DND-41 (cell line): ENCODE data around the gene KLHDC7A.

Experiments used
- ATAC-seq: fragments of 200-7000 bp; cut with Tn5 transposase; 3 replicates; pipeline ENCODE4 v1.9.1; 2021; ENCODE audit warnings: low read depth; ENCODE audit not compliant: insufficient read depth
- DNase-seq: peaks from one replicate; pipeline ENCODE4 v3.0.0-alpha.2; 2020
- H2AFZ ChIP-seq: 2 replicates; pipeline ENCODE4 v1.6.0; 2012; ENCODE audit warnings: low read depth, low read length
- H3K27ac ChIP-seq: 2 replicates; pipeline ENCODE4 v1.5.1; 2012; ENCODE audit warnings: low read length, inconsistent platforms
- H3K27me3 ChIP-seq: fragments of 200-600 bp; sonication (generic); 2 replicates; pipeline ENCODE4 v1.6.0; 2012; ENCODE audit warnings: low read length, mild to moderate bottlenecking, inconsistent platforms; ENCODE audit not compliant: insufficient read depth, poor library complexity
- H3K36me3 ChIP-seq: 2 replicates; pipeline ENCODE4 v1.5.1; 2012; ENCODE audit warnings: low read length, inconsistent platforms; ENCODE audit not compliant: insufficient read depth
- H3K4me1 ChIP-seq: 2 replicates; pipeline ENCODE4 v1.5.1; 2012; ENCODE audit warnings: mild to moderate bottlenecking, low read length; ENCODE audit not compliant: insufficient read depth
- H3K4me2 ChIP-seq: 2 replicates; pipeline ENCODE4 v1.6.0; 2012; ENCODE audit warnings: mild to moderate bottlenecking, moderate library complexity, low read length, inconsistent platforms; ENCODE audit not compliant: insufficient read depth
- H3K4me3 ChIP-seq, 2 experiments: fragments of 200-600 bp in 1 of 2; shearing (Covaris generic) in 1 of 2; 2 replicates each; pipeline ENCODE4 v1.5.1; 2012 to 2016; ENCODE audit warnings: inconsistent platforms in 2 of 2, low read length in 2 of 2, mild to moderate bottlenecking in 2 of 2, low read depth in 1 of 2, moderate library complexity in 1 of 2
- H3K79me2 ChIP-seq: 2 replicates; pipeline ENCODE4 v1.6.0; 2012; ENCODE audit warnings: low read length, inconsistent platforms; ENCODE audit not compliant: insufficient read depth
- H3K9ac ChIP-seq: 2 replicates; pipeline ENCODE4 v1.6.0; 2012; ENCODE audit warnings: low read depth, mild to moderate bottlenecking, inconsistent platforms, low read length, moderate library complexity
- H3K9me3 ChIP-seq: 2 replicates; pipeline ENCODE4 v1.5.1; 2012; ENCODE audit warnings: low read length, moderate library complexity, mild to moderate bottlenecking, inconsistent platforms; ENCODE audit not compliant: insufficient read depth, severe bottlenecking
- H4K20me1 ChIP-seq: 2 replicates; pipeline ENCODE4 v1.6.0; 2012; ENCODE audit warnings: low read length; ENCODE audit not compliant: insufficient read depth
- EZH2 ChIP-seq: IDR thresholded peaks from 3 replicates; pipeline ENCODE4 v1.6.1; 2012; ENCODE audit warnings: borderline replicate concordance, low read depth, mild to moderate bottlenecking, moderate library complexity, low read length, inconsistent platforms; ENCODE audit not compliant: severe bottlenecking
- TF ChIP-seq, protein P1 (sequence below): IDR thresholded peaks from 2 replicates; pipeline ENCODE4 v1.5.1; 2012; ENCODE audit warnings: borderline replicate concordance, low read length, moderate library complexity, mild to moderate bottlenecking; ENCODE audit not compliant: poor library complexity, severe bottlenecking; ENCODE audit errors: extremely low read depth

The KLHDC7A gene

DNA sequence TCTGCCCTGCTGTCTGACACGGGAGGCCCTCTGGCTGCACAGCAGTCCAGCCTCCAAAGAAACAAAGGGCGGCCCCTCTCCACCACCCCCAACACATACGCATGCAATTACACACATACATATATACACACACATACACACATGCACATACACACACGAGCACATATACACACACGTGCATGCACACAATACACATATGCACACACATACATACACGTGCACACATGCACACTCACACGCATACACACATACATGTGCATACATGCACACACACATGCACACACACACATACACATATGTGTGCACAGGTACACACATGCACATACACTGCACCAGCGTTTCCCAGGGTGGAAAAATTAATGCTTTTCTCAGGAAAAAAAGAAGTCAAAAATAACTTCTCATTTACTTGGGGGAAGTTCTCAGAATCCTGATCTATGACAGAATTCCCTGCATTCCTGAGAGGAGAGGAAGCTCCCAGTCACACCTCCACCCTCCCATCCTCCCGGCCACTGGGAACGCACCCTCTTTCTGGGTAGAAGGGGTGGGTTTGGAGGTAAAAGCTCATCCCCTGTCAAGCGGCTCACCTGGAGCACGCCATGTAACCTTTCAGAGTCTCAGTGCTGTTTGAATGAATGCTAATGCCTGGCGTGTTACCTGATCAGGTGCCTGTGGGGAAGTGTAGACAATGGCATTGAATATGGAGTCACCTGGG lies 33.1 kb upstream of the KLHDC7A start:
- Histone ChIP-seq H3K9ac (no peak overlapping the region), H3K79me2 (no peaks in the 10 kb centered on the region), H3K4me3 (no peak overlapping the region), H3K4me1 (no peaks in the 10 kb centered on the region), H3K9me3 (no peaks in the 10 kb centered on the region), H4K20me1 (no peaks in the 10 kb centered on the region), H3K36me3 (no peaks in the 10 kb centered on the region), H3K27me3 (no peaks in the 10 kb centered on the region), H3K4me2 (no peak overlapping the region), H3K27ac (no peak overlapping the region), H2AFZ (no peak overlapping the region)
- ATAC-seq (no peak), DNase-seq (no peak)
- TF ChIP-seq EZH2: no peak
- TF ChIP-seq, protein P1, sequence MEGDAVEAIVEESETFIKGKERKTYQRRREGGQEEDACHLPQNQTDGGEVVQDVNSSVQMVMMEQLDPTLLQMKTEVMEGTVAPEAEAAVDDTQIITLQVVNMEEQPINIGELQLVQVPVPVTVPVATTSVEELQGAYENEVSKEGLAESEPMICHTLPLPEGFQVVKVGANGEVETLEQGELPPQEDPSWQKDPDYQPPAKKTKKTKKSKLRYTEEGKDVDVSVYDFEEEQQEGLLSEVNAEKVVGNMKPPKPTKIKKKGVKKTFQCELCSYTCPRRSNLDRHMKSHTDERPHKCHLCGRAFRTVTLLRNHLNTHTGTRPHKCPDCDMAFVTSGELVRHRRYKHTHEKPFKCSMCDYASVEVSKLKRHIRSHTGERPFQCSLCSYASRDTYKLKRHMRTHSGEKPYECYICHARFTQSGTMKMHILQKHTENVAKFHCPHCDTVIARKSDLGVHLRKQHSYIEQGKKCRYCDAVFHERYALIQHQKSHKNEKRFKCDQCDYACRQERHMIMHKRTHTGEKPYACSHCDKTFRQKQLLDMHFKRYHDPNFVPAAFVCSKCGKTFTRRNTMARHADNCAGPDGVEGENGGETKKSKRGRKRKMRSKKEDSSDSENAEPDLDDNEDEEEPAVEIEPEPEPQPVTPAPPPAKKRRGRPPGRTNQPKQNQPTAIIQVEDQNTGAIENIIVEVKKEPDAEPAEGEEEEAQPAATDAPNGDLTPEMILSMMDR: no peak

DNA sequence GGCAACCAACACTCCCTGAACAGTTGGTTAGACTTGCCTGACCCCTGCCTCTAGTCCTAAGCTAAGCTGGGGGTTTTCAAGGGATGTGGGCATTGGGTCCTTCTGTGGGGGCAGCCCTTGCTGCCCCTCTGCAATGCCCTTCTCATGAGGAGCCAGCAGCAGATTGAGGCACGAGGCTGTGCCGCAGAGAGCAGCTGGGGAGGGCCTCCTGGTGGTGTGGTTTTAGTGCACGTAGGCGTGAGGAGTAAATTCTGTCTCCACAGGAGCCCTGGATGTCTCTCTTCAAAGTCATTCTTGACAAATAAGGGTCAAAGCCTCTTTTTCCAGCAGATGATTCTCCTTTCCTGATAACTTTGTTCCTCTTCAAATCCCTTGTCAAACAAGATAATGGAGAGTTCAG lies 31.8 kb upstream of the KLHDC7A start:
- ATAC-seq (no peak), DNase-seq (no peak)
- H3K4me2 ChIP-seq: no peak overlapping the region
- H3K4me3 ChIP-seq: no peak overlapping the region
- H3K4me1 ChIP-seq: no peaks in the 10 kb centered on the region
- H4K20me1 ChIP-seq: no peaks in the 10 kb centered on the region
- H3K27ac ChIP-seq: no peak overlapping the region
- TF ChIP-seq EZH2: no peak
- TF ChIP-seq, protein P1: no peak
- H3K79me2 ChIP-seq: no peaks in the 10 kb centered on the region
- H3K9ac ChIP-seq: no peak overlapping the region
- H3K36me3 ChIP-seq: no peaks in the 10 kb centered on the region
- H3K27me3 ChIP-seq: no peaks in the 10 kb centered on the region
- H2AFZ ChIP-seq: no peak overlapping the region
- no peaks in the 10 kb centered on the region for H3K9me3 ChIP-seq

DNA sequence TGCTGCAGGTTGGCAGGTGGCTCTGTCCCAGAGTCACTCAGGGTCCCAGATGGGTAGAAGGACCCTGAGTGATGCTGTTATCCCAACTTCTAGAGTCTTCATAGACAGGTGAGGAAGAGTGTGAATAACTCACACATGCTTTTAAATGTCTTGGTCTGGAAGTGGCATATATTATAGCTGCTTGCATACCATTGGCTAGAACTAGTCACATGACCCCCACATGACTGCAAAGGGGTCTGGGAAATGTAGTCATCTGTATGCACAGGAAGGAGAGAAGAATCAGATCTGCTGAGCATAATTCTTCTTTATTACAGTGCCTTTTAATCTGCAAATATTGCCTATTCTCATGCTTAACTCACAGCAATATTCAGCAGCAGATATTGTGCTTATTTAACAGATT lies 28.2 kb upstream of the KLHDC7A start:
- H3K4me1 ChIP-seq: no peaks in the 10 kb centered on the region
- ATAC-seq (peak; percentile 70; the same call in 2 of the 3 replicates), DNase-seq (peak; percentile 19)
- H3K9me3 ChIP-seq: no peaks in the 10 kb centered on the region
- no peak for TF ChIP-seq EZH2
- TF ChIP-seq, protein P1: no peak
- H3K36me3 ChIP-seq: no peaks in the 10 kb centered on the region
- no peak overlapping the region for H3K27ac ChIP-seq
- no peaks in the 10 kb centered on the region for H3K79me2 ChIP-seq
- H4K20me1 ChIP-seq: no peaks in the 10 kb centered on the region
- no peaks in the 10 kb centered on the region for H3K27me3 ChIP-seq
- no peak overlapping the region for H3K4me3 ChIP-seq
- no peak overlapping the region for H2AFZ ChIP-seq
- H3K4me2 ChIP-seq: no peak overlapping the region
- no peak overlapping the region for H3K9ac ChIP-seq
